GM19463 (cell line): ENCODE results near the gene AGT.
"Not testable (repeated sequence)": the region's sequence is repeated elsewhere in the genome, so short reads cannot be mapped to it uniquely, and the experiment has no call there.

Experiments used
- ATAC-seq: cut with Tn5 transposase; IDR thresholded peaks from one replicate; pipeline ENCODE4 v1.9.1; 2021; ENCODE audit warnings: mild to moderate bottlenecking, moderate library complexity; ENCODE audit not compliant: unreplicated experiment

AGT gene

DNA sequence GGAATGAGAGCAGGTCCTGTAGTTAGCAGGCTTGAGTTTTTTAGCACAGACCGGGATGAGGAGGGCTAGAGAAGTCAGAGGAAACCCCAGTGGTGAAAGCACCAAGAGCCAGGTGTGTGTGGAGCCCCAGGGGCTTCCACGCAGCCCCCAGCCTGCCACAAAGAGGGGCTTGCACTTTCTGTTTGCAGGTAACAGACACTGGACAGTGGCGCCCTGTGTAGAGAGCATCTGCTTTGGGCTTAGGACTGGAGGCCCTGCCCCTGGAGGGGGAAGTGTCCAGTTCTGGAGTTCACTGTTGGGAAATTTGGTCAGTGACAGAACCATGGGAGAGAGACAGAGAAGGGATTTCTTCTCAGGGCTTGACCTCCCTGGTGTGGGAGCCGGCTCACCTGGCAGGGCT, 19.5 kb downstream of the AGT start:
- no peak for ATAC-seq

DNA sequence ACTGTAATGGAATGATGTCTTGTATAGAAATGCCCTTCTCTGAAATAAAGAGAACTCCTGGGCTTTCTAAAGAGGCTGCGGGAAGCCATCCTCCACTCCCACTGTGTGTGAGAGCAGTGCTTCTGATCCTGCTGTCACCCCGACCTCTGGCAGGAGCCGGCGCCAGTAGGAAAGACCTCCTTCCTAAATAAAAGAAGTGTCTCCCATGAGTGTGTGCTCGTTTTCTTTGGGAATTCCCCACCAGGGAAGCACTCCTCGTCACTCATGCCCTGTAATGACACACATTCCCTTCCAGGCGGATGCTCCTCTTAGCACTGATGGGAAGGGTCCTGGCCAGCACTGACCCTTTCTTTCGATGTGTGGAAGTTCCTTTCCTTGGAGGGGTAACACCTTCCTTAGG, 20.1 kb downstream of the AGT start:
- no peak for ATAC-seq

DNA sequence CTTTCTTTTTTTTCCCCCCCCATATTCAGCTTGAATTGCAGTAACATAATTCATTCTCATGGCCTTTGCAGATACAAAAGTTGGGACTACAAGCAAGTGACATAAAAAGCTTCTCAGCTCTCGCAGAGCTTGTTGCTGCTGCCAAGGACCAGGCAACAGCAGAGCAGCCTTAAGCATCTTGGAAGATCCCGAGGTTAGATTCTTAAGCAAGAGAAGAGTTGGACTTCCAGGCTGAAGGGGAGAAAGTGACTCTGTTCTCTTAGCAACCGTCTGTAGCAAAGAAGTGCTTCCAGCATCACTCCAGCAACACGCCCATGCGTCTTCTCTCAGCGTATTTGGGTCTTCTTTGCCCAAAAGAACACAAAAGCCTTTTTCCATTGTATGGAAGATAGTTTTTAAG, 20.7 kb downstream of the AGT start:
- ATAC-seq, result no peak

DNA sequence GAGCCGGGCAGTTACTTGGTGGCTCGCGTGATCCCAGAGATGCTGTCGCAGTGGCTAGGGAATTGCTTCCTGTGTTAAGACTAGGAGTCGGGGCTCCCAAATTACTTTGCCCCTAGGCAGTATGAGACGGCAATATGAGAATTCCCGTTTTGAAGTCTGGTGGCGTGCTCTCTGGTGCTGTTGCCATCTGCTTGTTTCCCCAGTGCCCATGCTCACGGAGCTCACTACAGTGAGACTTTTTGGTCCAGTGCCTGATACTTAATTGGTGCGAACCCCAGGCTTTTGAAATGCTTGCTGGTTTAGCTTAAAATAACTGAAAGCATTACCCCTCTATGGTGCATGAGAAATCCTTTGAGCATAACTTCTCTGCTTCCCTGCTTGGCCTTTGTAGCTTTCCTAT, 22.3 kb downstream of the AGT start:
- no peak for ATAC-seq

DNA sequence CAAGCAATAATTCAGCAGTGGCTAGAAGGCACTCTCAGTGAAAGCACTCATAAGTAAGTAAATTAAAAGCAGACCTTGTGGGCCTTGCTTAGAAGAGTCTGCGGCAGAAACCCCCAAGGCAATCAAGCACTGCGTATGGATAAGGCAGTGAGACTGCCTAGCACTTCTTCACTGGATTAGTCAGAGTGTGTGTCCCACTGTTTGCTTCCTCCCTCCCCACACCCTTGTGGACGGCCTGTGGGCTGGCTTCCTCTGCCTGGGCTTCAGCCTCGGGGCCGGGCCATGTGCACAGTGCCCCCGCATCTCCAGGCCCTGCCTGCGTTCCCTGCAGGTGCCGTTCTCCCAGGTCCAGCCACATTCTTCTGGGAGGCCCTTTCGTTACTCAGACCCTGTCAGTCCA, 23.8 kb downstream of the AGT start:
- ATAC-seq, result no peak

DNA sequence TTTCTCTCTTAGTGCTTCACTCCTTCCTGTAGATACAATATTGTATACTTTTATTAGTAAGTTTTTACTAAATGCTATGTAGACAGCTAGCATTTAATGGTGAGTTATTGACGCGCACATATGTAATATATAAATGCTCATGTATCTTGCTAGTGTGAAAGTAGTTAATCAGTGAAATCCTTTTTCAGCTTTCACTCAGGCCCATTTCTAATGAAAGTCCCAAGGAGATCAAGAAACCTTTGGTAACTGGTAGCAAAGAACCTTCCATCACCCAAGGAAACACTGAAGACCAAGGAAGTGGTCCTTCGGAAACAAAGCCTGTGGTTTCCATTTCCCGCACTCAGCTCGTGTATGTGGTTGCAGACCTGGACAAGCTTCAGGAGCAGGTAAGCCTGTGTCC, 27.2 kb downstream of the AGT start:
- ATAC-seq, result no peak

DNA sequence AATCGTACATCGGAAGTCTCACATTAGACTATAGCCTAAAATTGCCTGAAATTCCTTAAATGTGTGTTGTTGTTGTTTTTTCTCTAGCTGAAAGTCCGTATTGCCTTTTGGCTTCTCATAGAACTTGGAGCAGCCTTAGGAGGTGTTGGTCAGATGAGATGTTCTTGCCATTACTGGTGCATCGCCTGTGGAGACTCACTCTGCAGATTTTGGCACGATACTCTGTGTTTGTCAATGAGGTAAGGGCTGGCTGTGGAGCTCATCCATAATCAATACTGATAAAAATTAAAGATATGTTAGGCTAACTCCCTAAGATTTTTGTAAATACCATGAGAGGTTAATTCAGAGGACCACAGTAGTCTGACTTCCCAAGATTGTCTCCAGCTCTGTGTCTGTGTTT, 28.9 kb downstream of the AGT start:
- no peak for ATAC-seq

DNA sequence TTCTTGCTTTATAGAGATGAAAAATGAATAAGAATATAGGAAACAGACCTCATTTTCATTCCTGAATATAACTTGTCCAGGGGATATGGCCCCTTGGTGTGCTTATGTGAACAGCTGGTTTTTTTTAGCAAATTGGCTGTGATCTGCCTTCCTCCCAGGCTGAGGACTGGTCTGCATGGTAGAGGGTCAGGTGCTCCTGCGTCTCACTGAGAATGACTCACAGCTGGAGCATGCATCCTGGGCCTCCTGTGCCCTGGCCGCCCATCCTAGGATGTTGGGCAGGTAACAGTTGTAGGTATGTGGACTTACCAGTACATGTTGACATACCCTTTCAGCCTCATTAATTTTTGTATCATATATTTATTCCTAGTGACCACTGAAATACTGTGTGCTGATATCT, 29.8 kb downstream of the AGT start:
- no peak for ATAC-seq

DNA sequence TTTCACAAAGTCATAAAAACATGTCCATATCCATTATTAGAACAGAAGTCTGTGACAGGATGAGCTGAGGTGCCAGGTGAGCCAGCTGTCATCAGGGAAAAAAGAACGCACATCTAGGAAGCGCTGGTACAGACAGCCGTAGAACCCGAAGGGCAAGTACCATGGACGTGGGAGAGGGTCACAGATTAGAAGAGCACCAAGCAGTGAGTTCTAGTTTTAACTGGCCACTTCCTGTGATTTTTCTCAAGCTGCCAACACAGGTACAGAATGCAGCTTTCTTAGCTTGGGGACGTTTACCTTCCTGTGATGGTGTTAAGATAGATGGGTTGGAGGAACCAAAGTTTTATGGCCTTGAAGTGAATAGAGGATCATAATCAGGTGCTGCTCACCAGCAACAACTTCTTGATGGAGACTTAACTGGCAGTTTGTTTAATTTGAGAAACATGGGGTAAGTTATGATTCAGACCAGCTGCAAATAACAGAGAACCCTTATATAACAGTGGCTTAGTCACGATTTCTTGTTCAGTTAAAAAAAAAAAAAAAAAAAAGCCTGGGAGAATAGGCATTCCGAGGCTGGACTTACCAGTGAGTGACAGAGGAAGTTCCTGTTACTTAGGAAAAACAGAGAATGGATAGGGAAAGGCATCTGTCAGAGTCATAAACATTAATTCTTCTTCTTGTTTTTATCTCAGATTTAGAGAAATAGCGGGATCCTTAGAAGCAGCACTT, 30.9 kb downstream of the AGT start:
- ATAC-seq, result no peak

DNA sequence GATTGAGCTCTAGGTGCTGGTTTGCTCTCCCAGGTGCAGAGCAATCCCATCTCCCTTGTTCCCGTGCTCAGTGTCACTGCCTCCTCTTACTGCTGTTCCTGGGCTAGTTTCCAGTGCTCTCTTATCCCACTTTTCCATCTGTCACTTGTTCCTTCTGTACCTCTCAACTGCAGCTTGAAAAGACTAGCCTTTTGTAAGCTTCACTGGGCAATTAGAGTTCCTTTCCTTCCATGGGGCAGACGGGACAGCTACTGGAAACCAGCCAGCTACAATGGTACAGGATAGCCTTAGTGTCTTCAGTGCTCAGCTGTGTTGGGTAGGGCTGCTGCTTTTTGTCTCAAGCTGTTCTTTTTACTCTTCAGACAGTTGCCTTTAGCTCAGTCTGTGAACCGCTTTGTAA, 31.6 kb downstream of the AGT start:
- ATAC-seq, result no peak

DNA sequence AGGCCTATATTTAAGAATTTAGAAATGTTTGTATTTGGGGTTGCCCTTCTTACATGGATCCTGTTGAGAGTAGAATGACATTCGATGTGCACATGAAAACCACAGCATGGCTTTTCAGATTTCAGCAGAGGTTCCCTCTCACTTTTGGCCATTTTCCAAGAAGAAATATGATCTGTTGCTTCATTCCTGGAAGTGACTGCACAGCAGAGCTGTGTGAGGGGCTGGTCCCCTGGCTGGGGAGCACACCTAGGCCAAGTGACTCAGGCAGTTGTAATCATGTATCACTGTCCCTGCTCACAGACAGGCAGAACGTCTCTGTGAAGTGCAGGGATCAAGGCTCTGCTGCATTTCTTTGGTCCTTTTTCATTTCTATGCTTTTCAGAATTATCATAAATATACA, 32.3 kb downstream of the AGT start:
- no peak for ATAC-seq

DNA sequence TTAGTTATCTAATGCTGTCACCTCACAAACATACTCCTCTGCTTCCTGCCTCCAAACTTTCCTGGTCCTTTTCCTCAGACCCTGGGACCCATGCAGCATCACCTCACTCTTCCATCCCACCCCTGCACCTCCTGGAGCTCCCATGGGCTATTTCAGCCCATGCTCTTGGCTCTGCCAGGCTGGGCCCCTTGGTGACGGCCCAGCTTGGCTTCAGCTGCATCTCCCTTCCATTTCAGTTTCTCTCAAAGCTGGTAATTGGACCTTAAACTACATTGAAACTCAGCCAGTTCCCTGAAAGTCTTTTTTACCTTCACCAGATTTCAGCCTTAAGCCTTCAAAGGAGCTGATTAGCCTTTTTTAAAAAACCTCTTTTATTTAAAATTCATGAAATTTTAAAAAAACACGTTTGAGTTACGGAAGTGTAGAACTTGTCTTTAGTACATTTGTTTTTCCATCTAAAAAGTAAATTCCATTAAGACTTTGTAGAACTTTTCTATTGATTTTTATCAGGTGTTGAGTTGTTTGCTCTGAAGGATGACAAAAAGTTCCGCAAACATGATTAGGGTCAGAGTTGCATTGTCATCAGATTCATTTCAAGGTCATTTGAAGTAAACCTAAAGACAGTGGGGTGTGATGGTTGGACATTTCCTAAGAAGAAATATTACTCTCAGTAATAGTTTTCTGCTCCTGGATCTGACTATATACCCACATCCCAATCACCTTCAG, 33.5 kb downstream of the AGT start:
- ATAC-seq, result no peak

DNA sequence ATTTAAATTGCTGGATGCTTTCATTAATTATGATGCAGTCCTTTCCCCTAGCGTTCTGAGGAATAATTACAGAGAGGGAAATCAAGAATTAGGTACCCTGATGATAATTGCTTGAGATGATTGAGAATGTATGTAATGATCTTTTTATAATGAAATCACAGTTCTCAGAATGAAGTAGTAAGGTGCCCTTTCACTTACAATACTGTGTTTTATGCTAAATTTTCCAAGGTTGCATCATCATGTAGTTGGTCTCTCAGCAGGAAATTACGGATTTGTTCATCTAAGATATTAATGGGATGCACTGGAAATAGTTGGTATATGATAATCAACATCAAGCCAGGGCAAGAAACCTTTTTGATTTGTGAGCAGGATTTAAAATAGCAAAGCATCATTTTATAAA, 34.1 kb downstream of the AGT start:
- no peak for ATAC-seq

DNA sequence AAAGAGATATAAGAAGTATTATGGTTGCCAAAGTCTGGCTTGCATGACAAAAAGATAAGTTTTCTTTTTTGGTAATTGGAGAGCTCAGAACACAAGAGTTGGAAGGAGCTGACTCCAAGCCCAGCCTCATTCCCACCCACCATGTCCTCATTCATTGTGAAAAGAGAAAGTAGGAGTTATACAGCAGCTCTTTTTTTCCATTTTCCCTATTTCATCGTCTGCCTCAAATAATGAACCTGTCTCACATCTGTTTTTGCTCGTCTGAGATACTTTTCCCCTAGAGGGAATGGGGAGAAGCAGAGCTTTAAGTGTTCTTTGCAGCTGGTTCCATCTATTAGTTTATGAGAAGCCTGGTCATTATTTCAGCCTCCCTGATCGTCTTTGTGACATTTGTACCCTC, 34.7 kb downstream of the AGT start:
- ATAC-seq, result no peak

DNA sequence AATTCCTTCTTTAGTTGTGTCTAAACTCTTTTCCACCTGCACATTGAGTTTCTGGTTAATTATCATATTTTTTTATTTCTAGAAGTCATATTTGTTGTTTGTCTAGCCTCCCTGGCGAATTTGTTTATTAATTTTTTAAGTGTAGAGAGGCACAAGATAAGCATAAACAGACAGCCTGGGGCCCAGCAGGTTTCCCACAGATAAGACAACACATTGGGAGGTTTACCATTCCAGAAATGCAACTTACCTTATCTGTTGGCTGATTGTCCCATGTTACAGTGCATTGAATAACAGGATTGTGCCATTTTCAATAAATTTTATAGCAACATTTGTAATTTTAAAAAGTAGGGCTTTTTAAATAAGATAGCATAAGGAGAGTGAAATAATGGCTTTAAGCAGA, 36.7 kb downstream of the AGT start:
- no peak for ATAC-seq

DNA sequence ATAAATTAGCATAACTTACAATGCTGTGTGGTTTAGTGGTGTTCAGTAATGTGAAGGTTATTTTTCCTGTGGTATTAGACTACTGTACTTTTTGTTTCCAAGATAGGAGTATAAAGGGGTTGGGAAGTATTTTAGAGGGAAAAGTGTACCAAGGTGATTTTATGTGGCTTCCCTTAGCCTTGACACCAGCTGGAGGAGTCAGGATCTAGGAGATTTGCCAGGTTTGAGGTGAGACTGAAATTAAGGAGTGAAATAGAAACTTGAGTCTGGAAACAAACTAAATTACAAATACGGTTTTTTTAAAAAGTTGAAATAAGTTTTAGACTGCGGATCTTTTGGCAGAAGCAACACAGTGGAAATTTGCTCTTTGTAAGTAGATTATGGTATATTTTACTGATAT, 39.3 kb downstream of the AGT start:
- no peak for ATAC-seq

DNA sequence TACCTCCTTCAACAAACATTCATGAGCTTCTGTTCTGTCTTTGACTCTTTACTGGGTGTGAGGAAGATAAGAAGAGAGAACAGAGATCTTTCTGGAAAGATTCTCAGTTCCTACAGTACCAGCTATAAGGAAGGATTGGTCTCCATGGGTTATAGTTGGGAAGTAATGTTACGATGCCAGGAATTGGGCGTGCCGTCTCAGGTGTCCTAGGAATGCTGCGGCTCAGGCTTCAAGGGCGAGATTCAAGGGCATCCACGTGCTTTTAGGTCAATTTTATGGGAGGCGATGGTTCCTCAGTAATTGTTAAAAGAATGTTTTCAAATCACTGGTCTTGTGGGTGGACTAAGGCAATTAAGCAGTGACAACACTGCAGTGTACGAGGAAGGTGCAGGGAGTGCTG, 44.4 kb downstream of the AGT start:
- ATAC-seq, result no peak

DNA sequence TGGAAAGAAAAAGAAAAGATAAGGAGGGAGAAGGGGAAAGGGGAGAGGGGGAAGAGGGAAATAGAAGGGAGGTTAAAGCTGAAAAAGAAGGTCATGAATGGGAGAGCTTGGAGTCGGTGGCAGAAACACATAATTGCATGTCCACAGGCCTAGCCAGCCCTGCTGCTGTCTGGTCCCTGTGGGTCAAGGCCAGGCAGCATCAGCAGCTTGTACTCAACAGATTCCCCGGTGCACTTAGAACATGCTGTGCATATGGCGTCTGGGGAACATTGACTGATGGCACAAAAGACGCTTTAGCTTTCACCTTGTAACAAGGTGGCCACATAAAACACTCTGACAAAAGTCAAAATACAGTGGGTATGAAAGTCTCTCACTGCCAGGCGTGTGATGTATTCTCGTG, 45.7 kb downstream of the AGT start:
- no peak for ATAC-seq

DNA sequence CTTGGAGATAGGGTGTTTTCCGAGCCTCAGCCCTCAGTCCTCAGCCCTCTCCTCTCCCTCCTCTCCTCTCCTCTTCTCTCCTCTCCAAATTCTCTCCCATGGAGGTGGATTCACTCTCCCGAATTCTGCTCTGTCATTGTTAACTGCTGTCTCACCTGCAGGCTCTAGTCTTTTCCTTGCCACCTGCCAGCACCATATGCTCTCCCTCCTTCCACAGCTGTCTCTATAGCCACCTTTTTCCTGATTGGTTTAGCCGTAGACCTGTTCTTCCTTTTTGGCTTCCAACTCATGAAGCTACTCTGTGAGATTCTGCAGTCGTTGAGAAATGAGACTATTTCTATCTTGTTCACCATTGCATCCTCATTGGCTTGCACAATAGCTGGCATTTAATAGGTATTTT, 51.9 kb downstream of the AGT start:
- ATAC-seq, result no peak

DNA sequence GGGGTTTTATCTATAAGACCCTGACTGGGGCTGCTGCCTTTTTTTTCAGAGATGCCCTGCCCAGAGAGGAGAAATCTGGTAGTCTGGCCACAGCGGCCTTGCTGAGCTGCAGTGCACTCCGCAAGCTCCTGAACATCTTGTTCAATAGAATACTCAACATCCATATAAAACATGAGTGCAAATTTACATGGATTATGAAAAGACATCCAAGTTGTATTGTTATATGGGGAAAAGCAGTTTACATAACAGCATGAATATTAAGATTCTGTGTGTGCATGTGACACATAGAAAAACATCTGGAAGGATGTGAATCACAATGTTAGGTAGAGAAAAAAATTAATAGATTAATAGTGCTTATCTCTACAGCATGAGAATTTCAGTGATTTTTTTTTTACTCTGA, 55.2 kb downstream of the AGT start:
- no peak for ATAC-seq

DNA sequence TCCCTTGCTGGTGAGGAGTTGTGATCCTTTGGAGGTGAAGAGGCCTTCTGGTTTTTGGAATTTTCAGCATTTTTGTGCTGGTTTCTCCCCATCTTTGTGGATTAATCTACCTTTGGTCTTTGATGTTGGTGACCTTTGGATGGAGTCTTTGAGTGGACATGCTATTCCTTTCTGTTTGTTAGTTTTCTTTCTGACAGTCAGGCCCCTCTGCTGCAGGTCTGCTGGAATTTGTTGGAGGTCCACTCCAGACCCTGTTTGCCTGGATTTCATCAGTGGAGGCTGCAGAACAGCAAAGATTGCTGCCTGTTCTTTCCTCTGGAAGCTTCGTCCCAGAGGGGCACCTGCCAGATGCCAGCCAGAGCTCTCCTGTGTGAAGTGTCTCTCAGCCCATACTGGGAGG, 55.8 kb downstream of the AGT start:
- ATAC-seq, result not testable (repeated sequence)

DNA sequence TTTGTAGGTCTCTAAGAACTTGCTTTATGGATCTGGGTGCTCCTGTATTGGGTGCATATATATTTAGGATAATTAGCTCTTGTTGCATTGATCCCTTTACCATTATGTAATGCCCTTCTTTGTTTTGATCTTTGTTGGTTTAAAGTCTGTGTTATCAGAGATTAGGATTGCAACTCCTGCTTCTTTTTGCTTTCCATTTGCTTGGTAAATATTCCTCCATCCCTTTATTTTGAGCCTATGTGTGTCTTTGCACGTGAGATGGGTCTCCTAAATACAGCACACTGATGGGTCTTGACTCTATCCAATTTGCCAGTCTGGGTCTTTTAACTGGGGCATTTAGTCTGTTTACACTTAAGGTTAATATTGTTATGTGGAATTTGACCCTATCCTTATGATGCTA, 57.2 kb downstream of the AGT start:
- ATAC-seq, result not testable (repeated sequence)
